H1 (cell line): ENCODE results near the gene SLX4.

ENCODE experiments used
- ASH2L ChIP-seq: fragments of 200-600, 300-600 bp; sonication (generic); IDR thresholded peaks from one replicate; pipeline ENCODE4 v1.7.1; 2017; ENCODE audit warnings: low read length
- BACH1 ChIP-seq: IDR thresholded peaks from 2 replicates; pipeline ENCODE4 v1.6.1; 2012; ENCODE audit warnings: low read length, improper control_type of control experiment
- CEBPB ChIP-seq: IDR thresholded peaks from 2 replicates; pipeline ENCODE4 v1.6.1; 2012; ENCODE audit warnings: low read depth, low read length
- CREB1 ChIP-seq: IDR thresholded peaks from 2 replicates; pipeline ENCODE4 v1.6.1; 2012; ENCODE audit warnings: inconsistent platforms
- EP300 ChIP-seq, 2 experiments: IDR thresholded peaks; 1 replicate in 1 of 2; 2 replicates in 1 of 2; pipeline ENCODE4 v1.6.1; 2011 to 2012; ENCODE audit warnings: low read depth in 2 of 2, low read length in 2 of 2, mild to moderate bottlenecking in 2 of 2, borderline replicate concordance in 1 of 2, inconsistent platforms in 1 of 2, moderate library complexity in 1 of 2
- EZH2 ChIP-seq: fragments of 200-600 bp; sonication (generic); IDR thresholded peaks from 2 replicates; pipeline ENCODE4 v1.7.1; 2012; ENCODE audit warnings: low read depth, mild to moderate bottlenecking, moderate library complexity, low read length, inconsistent platforms; ENCODE audit not compliant: severe bottlenecking
- GTF2F1 ChIP-seq: IDR thresholded peaks from 2 replicates; pipeline ENCODE4 v1.6.1; 2012; ENCODE audit warnings: low read depth, low read length, improper control_type of control experiment, borderline replicate concordance
- HDAC2 ChIP-seq, 2 experiments: fragments of 300-600 bp in 1 of 2; sonication (generic) in 1 of 2; IDR thresholded peaks; 2 replicates each; pipeline ENCODE4 v1.6.1; 2011 to 2012; ENCODE audit warnings: low read depth in 2 of 2, low read length in 2 of 2, mild to moderate bottlenecking in 2 of 2, moderate library complexity in 2 of 2, borderline replicate concordance in 1 of 2, inconsistent platforms in 1 of 2
- POLR2A ChIP-seq, 2 experiments: IDR thresholded peaks; 1 replicate in 1 of 2; 2 replicates in 1 of 2; pipeline ENCODE4 v1.6.1; 2011; ENCODE audit warnings: low read depth in 2 of 2, low read length in 2 of 2, mild to moderate bottlenecking in 2 of 2; ENCODE audit errors: control extremely low read depth in 1 of 2
- POLR2AphosphoS5 ChIP-seq: IDR thresholded peaks from 2 replicates; pipeline ENCODE4 v1.6.1; 2011; ENCODE audit warnings: low read depth, low read length
- RFX5 ChIP-seq: IDR thresholded peaks from 2 replicates; pipeline ENCODE4 v1.6.1; 2011; ENCODE audit warnings: low read depth, low read length, improper control_type of control experiment, borderline replicate concordance
- TF ChIP-seq, protein P1 (sequence below), 3 experiments: IDR thresholded peaks; 1 replicate in 2 of 3; 2 replicates in 1 of 3; pipeline versions ENCODE4 v1.5.1 to v1.6.1; 2011; ENCODE audit warnings: low read length in 3 of 3, mild to moderate bottlenecking in 3 of 3, inconsistent platforms in 2 of 3, low read depth in 1 of 3, moderate library complexity in 1 of 3; ENCODE audit not compliant: insufficient read depth in 1 of 3; ENCODE audit errors: control extremely low read depth in 1 of 3
- TF ChIP-seq, protein P2 (sequence below): IDR thresholded peaks from 2 replicates; pipeline ENCODE4 v1.6.1; 2012; ENCODE audit warnings: inconsistent platforms

DNA sequence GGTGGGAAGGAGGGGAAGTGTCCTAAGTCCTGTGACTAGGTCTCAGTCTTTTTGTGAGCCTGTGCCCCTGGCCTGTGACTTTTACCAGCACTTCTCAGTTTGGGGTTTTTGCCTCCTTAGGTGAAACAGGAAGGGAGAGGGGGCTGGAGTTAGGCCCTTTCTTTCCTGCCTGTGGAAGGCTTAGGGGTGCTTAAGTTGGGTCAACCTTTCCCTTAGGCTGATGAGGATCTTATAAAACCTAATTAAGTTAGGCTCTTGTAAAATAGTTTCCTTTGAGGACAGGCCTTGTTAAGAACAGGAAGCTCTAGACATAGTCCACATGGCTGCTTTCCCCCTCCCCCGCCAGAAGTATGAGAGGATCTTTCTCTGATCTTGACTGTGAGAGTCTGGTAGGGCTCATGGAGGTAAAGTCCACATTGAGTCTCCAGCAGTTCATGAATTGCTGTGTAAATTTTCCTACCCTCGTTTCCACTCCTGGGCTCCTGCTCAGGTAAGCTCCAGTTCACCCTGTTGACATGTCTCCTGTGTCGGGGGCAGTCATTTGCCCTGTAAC, 26.0 kb upstream of the SLX4 start:
- no peak for TF ChIP-seq CEBPB
- TF ChIP-seq ASH2L, result no peak
- no peak for TF ChIP-seq POLR2A (IDR thresholded peaks at IDR 0.05; ENCODE audit: control extremely low read depth in 1 of 2, low read depth in 2 of 2, low read length in 2 of 2)
- no peak for TF ChIP-seq RFX5
- TF ChIP-seq, protein P1, sequence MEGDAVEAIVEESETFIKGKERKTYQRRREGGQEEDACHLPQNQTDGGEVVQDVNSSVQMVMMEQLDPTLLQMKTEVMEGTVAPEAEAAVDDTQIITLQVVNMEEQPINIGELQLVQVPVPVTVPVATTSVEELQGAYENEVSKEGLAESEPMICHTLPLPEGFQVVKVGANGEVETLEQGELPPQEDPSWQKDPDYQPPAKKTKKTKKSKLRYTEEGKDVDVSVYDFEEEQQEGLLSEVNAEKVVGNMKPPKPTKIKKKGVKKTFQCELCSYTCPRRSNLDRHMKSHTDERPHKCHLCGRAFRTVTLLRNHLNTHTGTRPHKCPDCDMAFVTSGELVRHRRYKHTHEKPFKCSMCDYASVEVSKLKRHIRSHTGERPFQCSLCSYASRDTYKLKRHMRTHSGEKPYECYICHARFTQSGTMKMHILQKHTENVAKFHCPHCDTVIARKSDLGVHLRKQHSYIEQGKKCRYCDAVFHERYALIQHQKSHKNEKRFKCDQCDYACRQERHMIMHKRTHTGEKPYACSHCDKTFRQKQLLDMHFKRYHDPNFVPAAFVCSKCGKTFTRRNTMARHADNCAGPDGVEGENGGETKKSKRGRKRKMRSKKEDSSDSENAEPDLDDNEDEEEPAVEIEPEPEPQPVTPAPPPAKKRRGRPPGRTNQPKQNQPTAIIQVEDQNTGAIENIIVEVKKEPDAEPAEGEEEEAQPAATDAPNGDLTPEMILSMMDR (IDR thresholded peaks at IDR 0.05; ENCODE audit: control extremely low read depth in 1 of 3, insufficient read depth in 1 of 3, low read depth in 1 of 3, low read length in 3 of 3), result no peak
- no peak for TF ChIP-seq EZH2
- no peak for TF ChIP-seq HDAC2 (IDR thresholded peaks at IDR 0.05; ENCODE audit: borderline replicate concordance in 1 of 2, low read depth in 2 of 2, low read length in 2 of 2)
- no peak for TF ChIP-seq CREB1
- TF ChIP-seq POLR2AphosphoS5, result no peak
- TF ChIP-seq EP300 (IDR thresholded peaks at IDR 0.05; ENCODE audit: borderline replicate concordance in 1 of 2, low read depth in 2 of 2, low read length in 2 of 2), result no peak
- TF ChIP-seq, protein P2, sequence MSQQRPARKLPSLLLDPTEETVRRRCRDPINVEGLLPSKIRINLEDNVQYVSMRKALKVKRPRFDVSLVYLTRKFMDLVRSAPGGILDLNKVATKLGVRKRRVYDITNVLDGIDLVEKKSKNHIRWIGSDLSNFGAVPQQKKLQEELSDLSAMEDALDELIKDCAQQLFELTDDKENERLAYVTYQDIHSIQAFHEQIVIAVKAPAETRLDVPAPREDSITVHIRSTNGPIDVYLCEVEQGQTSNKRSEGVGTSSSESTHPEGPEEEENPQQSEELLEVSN, result no peak
- TF ChIP-seq BACH1, result no peak
- TF ChIP-seq GTF2F1, result no peak
